Measurements from ENCODE around the gene EVPL.
"Not testable (repeated sequence)": the region's sequence is repeated elsewhere in the genome, so short reads cannot be mapped to it uniquely, and the experiment has no call there.

EVPL gene

DNA sequence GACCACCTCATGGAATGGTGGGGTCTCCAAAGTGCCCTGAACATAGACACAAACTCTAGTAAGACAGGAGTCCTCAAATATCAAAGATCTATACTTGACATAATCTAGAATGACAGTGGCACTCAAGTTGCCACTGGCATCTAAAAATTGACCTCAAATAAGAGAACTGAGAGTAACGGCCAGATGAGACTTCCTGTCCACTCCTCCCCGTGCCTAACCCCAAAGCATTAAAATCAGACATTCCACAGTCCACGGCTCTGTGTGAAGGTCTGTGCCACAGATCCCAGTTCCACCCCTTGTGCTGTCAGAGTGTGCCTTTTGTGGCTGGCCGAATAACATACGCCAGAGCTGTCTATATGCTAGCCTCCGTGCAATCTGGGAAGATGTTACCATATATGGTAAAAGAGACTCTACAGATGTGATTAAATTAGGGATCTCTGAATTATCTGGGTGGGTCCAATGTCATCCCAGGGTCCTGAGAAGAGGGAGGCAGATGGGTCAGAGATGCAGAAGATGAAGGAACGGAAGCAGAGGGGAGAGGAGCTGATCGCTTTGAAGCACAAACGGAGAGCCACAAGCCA lies 21.0 kb upstream of the EVPL start:
- DNase-seq (ENCODE audit: low read depth, low spot score), result no peak

DNA sequence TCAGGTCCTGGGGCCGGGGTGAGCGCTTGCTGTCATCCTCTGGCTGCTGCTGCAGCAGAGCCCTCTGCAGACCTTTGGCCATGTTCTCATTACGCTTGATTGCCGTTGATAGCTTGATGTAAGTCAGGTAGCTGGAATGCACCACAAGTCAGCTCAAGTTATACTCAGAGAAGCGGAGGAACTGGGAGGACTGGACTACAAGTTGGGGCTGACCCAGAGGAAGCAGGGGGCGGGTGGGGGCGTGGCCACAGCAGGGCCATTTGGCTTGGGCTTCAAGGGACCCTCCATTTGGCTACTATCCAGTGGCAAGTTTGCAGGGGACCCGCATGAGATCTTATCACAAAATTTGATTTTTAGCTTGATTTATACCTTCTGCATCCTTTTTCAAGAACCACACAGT lies 19.0 kb upstream of the EVPL start:
- DNase-seq (ENCODE audit: low read depth, low spot score), result no peak

DNA sequence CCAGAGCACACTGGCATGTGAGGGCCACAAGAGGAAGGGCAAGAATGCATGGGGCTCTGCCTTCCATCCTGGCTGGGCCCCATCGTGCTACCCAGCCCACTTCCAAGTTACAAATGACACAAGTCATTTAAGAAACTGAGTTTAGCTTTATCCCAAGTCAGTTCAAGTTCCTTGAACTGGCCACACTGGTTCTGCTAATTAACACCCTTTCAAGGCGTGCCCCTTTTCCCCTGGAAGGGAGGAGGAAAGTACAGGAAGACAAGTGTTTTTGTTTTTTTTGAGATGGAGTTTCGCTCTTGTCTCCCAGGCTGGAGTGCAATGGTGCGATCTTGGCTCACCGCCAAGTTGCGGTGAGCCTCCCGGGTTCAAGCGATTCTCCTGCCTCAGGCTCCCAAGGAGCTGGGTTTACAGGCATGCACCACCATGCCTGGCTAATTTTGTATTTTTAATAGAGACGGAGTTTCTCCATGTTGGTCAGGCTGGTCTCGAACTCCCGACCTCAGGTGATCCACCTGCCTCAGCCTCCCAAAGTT lies 17.4 kb upstream of the EVPL start:
- DNase-seq (ENCODE audit: low read depth, low spot score), result not testable (repeated sequence)

DNA sequence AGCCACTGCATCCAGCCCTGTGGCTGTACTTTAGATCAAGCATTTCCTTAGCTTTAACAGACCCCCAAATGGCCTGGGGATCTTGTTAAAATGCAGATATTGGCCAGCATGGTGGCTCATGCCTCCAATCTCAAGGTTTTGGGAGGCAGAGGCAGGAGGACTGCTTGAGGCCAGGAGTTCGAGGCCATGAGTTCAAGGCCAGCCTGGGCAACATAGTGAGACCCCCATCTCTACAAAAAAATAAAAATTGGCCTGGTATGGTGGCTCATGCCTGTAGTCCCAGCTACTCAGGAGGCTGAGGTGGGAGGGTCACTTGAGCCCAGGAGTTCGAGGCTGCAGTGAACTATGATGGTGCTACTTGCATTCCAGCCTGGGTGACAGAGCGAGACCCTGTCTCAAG lies 15.8 kb upstream of the EVPL start:
- not testable (repeated sequence) for DNase-seq (ENCODE audit: low read depth, low spot score)

DNA sequence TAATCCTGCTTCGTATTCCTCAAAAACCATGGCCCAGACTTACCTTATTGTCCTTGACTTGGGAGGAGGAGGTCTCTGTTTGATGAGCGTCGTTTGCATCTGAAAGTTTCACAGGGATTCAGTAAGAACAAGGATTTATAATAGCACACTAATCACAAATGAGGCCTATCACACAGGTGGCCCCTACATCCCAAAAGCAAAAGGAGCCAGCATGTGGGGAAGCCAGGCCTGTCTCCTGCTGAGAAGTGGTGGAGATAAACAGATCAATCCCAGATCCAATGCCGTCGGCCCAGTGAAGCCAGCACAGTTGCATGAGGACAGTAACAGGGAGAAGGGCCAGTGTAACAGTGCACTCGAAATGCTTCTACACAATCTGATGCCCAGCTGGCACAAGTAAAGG lies 13.3 kb upstream of the EVPL start:
- no peak for DNase-seq (ENCODE audit: low read depth, low spot score)

DNA sequence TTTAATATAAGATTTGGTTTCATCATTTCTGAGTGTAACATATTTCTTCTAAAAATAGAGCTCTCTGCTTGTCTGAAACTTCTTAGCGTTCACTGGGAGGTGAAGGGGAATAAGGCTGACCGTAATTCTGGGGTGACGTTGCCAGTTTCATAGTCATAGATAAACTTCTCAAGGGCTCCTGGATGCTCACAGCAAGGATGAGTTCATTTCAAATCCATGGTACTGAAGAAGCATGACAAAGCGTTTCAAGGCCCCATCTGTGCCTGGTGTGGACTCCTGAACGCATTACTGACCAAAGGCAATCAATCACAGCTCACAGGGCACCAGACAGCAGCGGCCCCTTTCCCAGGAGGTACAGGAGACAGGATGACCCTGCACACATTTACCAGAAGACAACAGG lies 12.0 kb upstream of the EVPL start:
- no peak for DNase-seq (ENCODE audit: low read depth, low spot score)

DNA sequence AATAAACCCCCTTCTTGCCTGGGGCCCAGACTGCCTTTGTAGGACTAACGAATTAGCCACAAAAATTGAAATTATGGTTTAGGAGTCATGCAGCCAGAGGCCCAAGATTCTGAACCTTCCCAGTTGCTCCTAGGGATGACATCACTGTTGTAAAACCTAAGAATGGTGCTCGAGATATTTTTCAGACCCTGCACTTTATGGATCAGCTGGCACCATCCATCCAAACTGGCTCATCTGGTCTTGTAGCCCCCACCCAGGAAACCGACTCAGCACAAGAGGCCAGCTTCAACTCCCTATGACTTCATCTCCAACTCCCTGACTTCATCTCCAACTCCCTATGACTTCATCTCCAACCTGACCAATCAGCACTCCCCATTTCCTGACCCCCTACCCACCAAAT lies 10.9 kb upstream of the EVPL start:
- no peak for DNase-seq (ENCODE audit: low read depth, low spot score)

DNA sequence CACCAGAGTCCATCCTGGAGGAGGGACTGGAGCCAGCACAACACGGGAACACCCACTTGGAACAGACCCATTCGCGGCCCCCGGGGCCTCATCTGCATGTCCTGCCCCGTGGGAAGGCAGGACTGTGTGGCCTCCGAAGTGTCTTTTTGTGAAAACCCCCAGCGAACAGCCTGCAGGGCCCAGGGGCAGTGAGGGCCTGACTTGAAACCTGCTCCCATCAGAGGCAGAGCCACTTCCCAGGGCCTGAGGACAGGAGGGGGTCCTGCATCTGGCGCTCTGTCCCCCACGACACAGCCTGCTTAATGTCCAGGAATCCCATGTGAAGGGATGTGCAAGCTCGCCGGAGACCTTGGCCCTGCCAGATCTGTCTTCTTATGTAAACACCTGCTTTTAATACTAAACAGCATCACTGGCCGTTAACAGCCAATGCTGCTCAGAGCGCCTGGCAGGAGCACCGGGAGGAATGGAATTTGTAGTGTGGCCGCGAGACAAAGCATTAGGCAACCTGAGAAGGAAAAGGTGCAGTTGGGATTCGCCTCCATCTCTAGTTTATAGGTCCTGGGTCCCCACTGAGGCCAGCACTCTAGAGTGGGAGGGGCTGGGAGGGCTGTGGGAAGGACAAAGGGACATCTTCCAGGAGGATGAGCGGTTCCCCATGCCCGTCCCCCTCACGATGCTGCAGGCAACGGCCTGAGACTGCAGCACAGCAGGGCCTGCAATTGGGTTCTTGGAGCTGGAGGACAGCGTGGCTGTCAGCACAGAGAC lies 9.6 kb upstream of the EVPL start:
- DNase-seq (ENCODE audit: low read depth, low spot score), result no peak

DNA sequence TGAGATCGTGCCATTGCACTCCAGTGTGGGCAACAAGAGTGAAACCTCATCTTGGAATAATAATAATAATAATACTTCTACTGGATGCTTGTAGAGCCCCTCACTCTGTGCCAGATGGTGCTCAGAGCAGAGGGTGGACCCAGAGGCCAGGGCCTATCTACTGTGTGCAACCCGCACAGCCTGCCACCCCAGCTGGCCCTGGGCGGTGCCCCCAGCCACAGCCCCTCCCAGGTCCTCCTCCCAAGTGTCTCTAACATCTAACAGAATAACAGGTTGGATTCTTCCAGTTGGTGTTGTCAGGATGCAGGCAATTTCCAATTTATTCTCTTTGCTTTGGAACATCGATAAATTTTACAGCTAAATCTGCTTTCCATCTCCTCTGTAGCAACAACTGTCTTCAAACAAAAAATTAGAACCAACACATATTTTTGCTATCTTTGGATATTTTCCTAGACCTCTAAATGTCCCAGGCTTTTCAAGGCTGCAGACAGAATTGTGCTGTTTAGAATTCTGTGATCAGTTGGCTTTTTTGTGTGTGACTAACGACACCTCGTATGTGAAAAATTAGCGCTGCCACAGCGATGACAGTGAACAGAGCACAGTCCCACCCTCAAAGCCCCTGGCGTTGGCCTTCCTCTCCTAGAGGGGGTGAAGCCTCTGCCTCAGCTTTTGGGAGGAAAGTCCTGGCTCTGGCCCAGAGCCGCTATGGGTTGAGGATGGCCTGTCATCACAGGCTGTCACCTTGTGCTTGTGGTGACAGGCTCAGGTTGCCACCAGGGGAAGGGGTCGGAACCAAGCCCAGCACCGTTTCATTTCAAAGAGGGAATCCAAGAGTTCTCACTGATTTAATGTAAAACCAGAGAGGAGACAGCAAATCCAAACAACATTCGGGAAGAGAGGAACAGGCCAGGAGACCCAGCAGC lies 7.6 kb upstream of the EVPL start:
- no peak for DNase-seq (ENCODE audit: low read depth, low spot score)

DNA sequence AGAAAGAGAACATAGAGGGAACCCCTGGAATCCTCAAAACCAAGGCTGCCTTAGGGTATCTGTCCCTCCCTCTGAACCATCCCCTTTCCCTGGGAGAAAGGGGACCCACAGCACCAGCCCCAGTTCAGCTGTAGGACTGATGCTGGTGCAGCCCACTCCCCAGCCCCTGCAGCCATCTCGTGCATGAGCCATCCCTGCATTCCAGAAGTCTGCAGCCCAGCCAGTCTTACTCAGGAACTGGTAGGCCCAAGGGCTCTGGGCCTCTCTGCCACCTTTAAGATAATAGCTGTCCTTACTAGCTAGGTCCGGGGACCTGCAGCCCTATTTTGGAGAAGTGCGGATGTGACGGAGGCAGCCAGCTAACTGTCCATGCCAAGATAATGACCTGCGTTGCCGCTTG lies 6.0 kb upstream of the EVPL start:
- DNase-seq (ENCODE audit: low read depth, low spot score), result no peak

DNA sequence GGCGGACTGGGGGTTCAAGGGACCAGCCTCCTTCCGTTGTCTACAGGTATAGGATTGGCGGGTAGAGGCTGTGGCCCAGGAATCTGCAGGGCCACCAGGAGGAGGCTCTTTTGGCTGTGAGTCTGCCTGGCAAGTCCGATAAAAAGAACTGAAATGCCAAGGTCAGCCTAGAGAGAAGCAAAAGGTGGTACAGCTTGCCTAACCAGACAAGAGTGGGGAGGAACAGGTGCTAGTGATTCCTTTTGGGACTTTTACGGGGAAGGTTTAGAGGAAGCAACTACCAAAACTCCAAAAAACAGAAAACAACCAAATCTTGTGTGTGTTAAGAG lies 5.6 kb upstream of the EVPL start:
- no peak for DNase-seq (ENCODE audit: low read depth, low spot score)

DNA sequence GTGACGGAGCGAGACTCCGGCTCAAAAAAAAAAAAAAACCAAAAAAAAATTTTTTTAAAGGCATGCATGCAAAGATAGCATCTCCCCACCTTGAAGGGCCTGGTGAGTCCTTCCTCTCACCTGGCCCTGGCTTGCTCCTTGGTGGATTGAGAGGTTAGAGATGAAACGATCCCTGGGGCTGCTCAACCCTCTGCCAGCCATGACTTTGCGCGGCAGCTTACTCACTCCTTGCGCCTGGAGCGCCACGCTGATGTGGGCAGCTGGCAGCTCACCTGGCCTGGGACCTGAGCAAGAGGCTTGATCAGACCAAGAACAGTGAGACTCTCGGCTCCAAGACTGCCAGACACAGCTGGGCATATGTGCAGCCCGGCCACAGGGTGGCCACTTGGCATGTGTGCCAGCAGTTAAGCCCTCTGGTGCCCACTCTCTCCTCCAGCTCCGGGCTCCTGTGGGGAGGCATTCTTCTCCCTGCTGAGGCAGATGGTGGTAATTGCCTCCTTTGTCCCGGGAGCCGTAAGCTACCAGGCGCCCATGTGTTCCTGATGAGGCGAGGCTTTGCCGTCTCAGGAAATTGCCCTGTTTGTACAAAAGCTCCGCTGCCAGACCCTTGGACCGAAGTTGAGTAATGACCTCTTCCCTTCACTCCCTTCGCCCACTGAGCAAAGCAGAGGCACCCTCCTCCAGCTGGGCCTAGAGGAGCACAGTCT lies 5.1 kb upstream of the EVPL start:
- DNase-seq (ENCODE audit: low read depth, low spot score), result no peak

DNA sequence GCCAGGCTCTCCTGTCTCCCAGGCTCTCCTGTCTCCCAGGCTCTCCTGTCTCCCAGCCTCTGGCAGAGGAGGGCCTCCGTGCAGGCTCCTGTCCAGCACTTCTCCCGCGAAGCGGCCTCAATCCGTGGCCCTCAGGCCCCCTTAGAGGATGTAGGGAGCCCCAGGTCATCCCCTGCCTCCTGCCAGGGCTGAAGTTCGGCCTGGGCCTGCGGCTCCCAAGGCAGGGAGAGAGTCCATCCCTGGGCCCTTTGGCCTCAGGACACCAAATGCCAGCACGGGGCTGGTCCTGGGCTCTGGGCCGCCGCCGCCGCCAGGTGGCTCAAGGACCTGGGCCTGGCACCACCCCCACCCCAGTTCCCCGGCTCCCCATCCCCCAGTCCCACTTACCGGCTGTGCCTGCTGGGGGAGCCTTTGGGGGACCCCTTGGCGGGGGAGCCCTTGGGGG lies 370 bp downstream of the EVPL start:
- no peak for DNase-seq (ENCODE audit: low read depth, low spot score)

DNA sequence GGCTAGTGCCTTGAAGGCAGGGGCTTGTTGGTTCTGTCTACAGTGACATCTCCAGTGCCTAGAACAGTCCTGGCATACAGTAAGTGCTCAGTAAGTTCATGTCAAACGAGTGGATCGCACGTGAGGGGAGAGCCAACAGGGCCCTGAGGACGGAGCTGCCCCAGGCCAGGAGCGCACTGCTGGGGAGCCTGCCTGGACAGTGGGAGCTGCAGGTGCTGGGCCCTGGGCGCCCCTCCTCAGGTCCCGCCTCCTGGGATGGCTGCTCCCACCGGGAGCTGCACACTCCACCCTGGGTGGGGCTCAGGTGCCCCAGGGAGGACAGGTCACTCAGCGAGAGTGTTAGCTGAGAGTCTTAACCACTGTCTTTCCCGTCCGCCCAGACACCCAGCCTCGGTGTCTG lies 1.8 kb downstream of the EVPL start:
- no peak for DNase-seq (ENCODE audit: low read depth, low spot score)

DNA sequence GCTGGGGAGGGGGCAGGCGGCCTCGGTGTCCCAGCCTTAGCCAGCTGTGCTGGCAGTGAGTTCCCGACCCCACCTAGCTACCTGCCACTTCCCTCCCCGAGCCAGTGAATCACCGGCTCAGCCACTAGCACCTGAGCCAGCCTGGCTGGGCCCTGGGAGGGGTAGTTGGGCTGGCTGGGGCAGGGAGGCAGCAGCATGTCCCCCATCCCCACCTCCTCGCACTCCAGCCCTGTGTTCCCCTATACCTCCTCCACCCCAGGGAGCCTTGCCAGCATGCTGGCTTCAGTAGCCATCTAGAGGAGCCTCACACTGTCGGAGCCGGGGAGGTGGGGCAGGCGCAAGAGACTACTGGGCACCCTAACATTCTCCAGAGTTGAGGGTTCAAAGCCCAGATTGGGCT lies 2.8 kb downstream of the EVPL start:
- DNase-seq (ENCODE audit: low read depth, low spot score), result no peak

DNA sequence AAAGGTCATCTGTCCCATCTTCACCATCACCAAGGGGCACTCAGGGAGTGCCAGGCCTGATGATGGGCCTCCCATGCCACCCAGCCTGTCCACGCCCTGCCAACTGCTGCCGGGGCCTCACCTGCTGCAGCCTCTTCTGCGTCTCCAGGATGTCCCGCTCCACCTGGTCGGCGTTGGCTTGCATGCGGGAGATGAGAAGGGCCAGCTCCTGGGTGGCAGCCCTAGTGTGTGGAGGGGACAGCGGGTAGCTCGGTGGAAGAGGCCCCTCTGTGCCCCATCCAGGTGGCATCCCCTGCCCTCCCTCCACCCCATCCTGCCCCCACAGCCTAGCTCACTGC lies 3.2 kb downstream of the EVPL start:
- DNase-seq (ENCODE audit: low read depth, low spot score), result no peak

DNA sequence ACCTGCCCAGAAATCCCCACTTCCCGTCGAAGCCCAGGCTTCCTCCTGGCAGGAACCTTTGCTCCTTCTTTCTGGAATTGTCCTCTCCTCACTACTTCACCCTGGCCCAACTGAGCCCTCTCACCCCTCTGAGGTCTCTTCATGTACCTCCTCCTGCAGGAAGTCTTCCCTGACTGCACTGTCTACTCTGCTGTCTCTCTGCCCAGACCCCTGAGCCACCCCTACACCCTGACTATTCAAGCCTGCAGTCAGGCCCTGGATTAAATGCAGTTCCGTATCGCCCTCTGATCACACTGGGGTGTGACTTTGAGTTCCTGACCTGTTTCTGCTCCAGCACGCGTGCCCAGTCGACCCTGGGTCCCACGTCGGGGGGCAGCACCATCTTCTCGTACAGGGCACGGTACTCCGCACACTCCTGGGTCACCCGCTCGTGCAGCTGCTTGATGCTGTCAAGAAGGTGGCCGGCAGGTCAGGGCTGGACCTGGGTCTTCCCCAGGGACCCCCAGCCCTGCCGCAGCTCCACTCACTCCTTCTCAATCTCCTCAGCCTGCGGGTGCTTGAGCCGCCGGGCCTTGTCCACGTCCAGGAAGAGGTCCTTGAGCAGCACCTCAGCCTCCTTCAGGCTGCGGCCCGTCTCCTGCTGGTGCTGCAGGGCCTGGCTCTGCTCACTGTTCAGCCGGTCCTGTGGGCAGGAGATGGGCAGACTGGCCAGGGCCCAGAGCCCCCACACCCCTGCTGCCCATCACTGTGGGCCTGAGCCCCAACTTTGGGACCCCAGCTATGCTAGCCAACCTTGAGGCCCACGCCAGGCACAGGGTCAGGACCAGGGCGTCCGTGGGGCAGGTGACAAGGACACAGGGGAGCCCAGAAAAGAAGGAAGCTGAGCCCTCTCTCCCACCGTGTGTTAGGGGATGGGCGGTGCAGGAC lies 3.9 kb downstream of the EVPL start:
- DNase-seq (ENCODE audit: low read depth, low spot score), result no peak

DNA sequence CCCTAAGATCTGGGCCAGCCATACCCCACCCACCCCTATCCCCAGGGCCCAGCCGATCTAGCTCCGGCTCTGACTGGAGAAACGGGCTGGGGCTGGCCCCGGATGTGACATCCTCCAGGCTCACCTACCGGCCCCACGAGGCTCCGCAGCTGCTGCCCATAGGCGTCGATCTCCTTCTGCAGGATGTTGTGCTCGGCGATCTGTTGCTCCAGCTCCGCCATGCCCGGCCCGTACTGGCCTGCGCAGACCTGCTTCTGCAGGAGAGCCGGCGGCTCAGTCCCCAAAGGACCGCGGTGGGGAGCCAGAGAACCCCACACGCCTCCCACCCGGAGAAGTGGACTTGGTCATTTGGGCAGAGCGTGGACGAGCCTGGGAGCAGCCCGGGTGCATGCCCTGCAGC lies 4.8 kb downstream of the EVPL start:
- DNase-seq (ENCODE audit: low read depth, low spot score), result no peak

DNA sequence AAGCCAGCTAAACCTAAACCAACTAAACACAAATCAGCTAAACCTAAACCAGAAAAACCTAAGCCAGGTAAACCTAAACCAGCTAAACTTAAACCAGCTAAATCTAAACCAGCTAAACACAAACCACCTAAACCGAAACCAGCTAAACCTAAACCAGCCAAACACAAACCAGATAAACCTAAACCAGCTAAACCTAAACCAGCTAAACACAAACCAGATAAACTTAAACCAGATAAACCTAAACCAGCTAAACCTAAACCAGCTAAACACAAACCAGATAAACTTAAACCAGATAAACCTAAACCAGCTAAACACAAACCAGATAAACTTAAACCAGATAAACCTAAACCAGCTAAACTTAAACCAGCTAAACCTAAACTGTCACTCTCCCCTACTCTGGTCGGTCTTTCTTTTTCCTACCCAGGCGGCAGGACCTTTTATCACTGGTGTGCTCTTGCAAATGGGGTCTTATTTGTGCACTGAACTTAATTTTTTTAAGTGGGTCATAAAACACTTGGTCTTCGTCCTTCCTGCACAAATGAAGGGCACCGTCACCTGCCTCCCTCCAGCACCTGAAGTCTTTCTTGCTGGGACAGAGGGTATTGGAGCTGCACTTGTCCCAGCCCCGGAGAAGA lies 7.2 kb downstream of the EVPL start:
- DNase-seq (ENCODE audit: low read depth, low spot score), result no peak

DNA sequence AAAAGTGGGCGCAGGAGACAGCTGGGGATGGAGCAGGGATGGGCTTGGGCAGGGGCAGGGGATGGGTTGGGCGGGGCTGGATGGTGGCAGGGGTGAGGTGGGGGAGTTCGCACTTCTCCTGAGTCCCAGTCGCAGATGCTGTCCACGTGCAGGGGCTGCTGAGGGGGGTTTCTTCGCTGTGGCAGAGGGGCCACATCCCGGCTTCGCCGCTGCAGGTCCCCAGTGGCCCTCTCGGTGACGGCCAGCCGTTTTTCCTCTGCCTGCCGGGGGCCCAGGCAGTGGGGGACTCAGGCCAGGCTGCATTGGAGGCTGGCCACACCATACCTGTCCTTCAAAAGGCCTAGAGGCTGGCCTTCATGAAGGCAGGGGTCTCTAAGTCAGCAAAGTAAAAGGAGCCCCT lies 8.3 kb downstream of the EVPL start:
- no peak for DNase-seq (ENCODE audit: low read depth, low spot score)

DNA sequence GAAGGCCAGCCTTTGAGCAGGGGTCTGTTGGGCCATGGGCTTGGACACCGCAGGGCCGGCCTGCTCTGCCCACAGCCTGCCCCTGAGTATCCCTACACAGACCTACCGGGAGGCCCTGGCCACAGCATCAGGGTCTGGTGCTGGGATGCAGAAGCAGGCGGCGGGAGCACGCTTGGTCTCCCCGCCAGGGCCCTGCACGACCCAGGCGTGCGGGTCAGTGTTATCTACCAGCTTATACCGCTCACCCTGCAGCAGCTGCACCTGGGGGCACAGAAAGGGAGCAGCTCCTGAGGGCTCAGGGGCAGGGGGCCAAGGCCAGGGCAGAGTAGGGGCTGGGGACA lies 8.8 kb downstream of the EVPL start:
- DNase-seq (ENCODE audit: low read depth, low spot score), result no peak

Data from activated naive CD8-positive, alpha-beta T cell treated with anti-CD3 and anti-CD28 coated beads, Interleukin-2, amount 50 U/mL, for 16 hours (primary cell).